Mucosa of rectum (tissue), 2 donors: Measurements from ENCODE around the gene THEM4.

Experiments used
- H3K27ac ChIP-seq, 2 donors: one replicate each; pipeline ENCODE4 v1.7.0; 2013; ENCODE audit warnings: inconsistent platforms in 2 of 2, low read depth in 2 of 2, low read length in 2 of 2
- H3K27me3 ChIP-seq, 2 donors: one replicate each; pipeline ENCODE4 v1.7.0; 2013; ENCODE audit warnings: low read length in 2 of 2; ENCODE audit not compliant: control insufficient read depth in 2 of 2, insufficient read depth in 2 of 2
- H3K36me3 ChIP-seq, 2 donors: one replicate each; pipeline ENCODE4 v1.7.0; 2013; ENCODE audit warnings: low read length in 2 of 2; ENCODE audit not compliant: control insufficient read depth in 2 of 2, insufficient read depth in 2 of 2
- H3K4me1 ChIP-seq, 2 donors: one replicate each; pipeline ENCODE4 v1.7.0; 2013; ENCODE audit warnings: low read length in 2 of 2, mild to moderate bottlenecking in 1 of 2; ENCODE audit not compliant: control insufficient read depth in 2 of 2, insufficient read depth in 2 of 2
- H3K4me3 ChIP-seq, 2 donors: one replicate each; pipeline ENCODE4 v1.7.0; 2013; ENCODE audit warnings: low read length in 2 of 2
- H3K9ac ChIP-seq, 2 donors: one replicate each; pipeline ENCODE4 v1.7.0; 2013; ENCODE audit warnings: low read length in 2 of 2, low read depth in 1 of 2, mild to moderate bottlenecking in 1 of 2
- H3K9me3 ChIP-seq, 2 donors: one replicate each; pipeline ENCODE4 v1.7.0; 2013; ENCODE audit warnings: low read length in 2 of 2; ENCODE audit not compliant: control insufficient read depth in 2 of 2
- donor health status: healthy.
- donor health status: Normal muscosa, but diverticular disease.

THEM4 gene

GRCh38 chr1:151839457-151840403 lies 69.6 kb downstream of the THEM4 start, which contains the start of gene C2CD4D:
TSS of gene C2CD4D (minus strand) at chr1:151839820. CDS start at chr1:151838989, 831 bp downstream.
- Histone ChIP-seq H3K9me3 (no peaks in the 10 kb centered on the region), H3K27ac (peak within 1 kb of the TSS; percentile 90 to 95), H3K36me3 (no peaks in the 10 kb centered on the region), H3K9ac (peak within 1 kb of the TSS; percentile 83 to 86), H3K4me1 (peaks cover 20 to 30% of the 10 kb centered on the region in 2 donors), H3K4me3 (peak within 1 kb of the TSS; percentile 67 to 77), H3K27me3 (peaks cover 3 to 6% of the 10 kb centered on the region in 2 donors)

DNA sequence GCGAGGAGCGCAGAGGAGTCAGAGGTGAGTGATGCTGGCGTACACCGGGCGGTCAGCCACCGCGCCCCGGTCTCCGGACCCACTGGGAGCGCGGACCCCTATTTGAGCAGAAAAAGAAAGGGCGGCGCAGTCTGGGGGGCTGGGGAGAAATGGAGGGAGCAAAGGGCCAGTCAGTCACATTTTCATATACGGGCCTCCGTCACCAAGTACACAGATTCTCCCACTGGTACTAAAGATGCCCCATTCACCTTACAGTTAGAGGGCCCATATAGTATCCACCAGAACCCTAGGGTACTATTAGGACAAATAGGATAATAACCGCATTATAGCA lies 70.3 kb downstream of the THEM4 start:
- H3K36me3 ChIP-seq: no peaks in the 10 kb centered on the region
- peaks cover 3 to 6% of the 10 kb centered on the region in 2 donors for H3K27me3 ChIP-seq

GRCh38 chr1:151838222-151839081 lies 70.9 kb downstream of the THEM4 start:
- no peaks in the 10 kb centered on the region for H3K36me3 ChIP-seq
- peaks cover 3 to 6% of the 10 kb centered on the region in 2 donors for H3K27me3 ChIP-seq
- no peaks in the 10 kb centered on the region for H3K9me3 ChIP-seq
- H3K4me1 ChIP-seq: peaks cover 27 to 38% of the 10 kb centered on the region in 2 donors
- H3K27ac ChIP-seq: peak overlapping the region in 1 of 2 donors; percentile 90
- peak overlapping the region; percentile 11 to 77 for H3K4me3 ChIP-seq
- H3K9ac ChIP-seq: peak overlapping the region in 1 of 2 donors; percentile 83

More for the DNA sequence above, 70.3 kb downstream of the THEM4 start:
- Histone ChIP-seq H3K27ac (peak overlapping the region; percentile 90 to 95), H3K4me1 (peaks cover 22 to 32% of the 10 kb centered on the region in 2 donors), H3K9me3 (no peaks in the 10 kb centered on the region), H3K4me3 (peak overlapping the region; percentile 67 to 77), H3K9ac (peak overlapping the region; percentile 83 to 86)

DNA sequence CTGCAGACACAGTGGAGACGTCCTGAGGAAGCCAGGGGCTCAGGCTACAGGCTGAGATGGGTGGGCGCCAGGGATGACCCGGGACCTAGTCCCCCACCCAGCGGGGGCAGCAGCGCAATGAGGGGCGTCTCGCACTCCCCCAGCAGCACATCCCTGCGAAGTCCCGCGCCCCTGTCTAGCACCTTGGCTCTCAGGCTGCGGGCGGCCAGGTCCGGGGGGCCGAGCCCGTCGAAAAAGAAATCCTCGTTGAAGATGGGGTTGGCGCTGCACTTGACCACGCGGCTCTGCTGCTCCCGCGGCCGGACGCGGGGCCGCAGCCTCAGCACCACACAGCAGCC lies 71.5 kb downstream of the THEM4 start:
- Histone ChIP-seq H3K4me1 (peaks cover 29 to 43% of the 10 kb centered on the region in 2 donors), H3K9me3 (no peaks in the 10 kb centered on the region), H3K36me3 (no peaks in the 10 kb centered on the region), H3K27me3 (peaks cover 3 to 6% of the 10 kb centered on the region in 2 donors), H3K27ac (peak overlapping the region; percentile 74 to 84), H3K4me3 (no peak overlapping the region), H3K9ac (no peak overlapping the region)

DNA sequence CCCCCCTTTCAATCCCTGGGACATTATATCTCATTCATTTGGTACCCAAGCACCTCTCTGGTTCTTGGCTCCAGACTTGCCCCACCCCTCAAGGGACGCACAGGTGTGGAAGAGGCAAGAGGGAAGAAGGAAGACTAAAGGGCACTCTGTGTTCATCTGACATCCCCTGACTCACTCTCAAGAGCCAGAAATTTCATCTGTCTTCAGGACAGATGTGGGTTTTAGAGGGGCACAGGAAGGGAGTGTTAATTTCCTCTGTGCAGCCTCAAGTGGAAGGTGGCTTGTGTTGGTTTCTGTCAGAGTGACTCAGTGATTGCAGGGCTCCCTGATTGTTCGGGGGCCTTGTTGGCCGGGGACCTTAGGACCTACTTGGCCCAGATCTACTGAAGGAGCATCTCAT lies 72.1 kb downstream of the THEM4 start:
- Histone ChIP-seq H3K4me3 (no peak overlapping the region), H3K27ac (peak overlapping the region; percentile 74 to 84)

GRCh38 chr1:151835596-151835995 lies 73.7 kb downstream of the THEM4 start:
- H3K9me3 ChIP-seq: no peaks in the 10 kb centered on the region
- no peak overlapping the region for H3K4me3 ChIP-seq
- H3K27ac ChIP-seq: no peak overlapping the region
- H3K36me3 ChIP-seq: no peaks in the 10 kb centered on the region
- peaks cover 44 to 62% of the 10 kb centered on the region in 2 donors for H3K4me1 ChIP-seq
- H3K9ac ChIP-seq: peak overlapping the region in 1 of 2 donors; percentile 50
- H3K27me3 ChIP-seq: peaks cover 3 to 6% of the 10 kb centered on the region in 2 donors

More for the DNA sequence above, 72.1 kb downstream of the THEM4 start:
- Histone ChIP-seq H3K4me1 (peaks cover 36 to 50% of the 10 kb centered on the region in 2 donors), H3K36me3 (no peaks in the 10 kb centered on the region), H3K9ac (peak overlapping the region in 1 of 2 donors; percentile 50), H3K9me3 (no peaks in the 10 kb centered on the region), H3K27me3 (peaks cover 3 to 6% of the 10 kb centered on the region in 2 donors)

GRCh38 chr1:151834239-151834638 lies 75.1 kb downstream of the THEM4 start:
- H3K27ac ChIP-seq: no peak overlapping the region
- H3K9me3 ChIP-seq: no peaks in the 10 kb centered on the region
- no peak overlapping the region for H3K4me3 ChIP-seq
- no peaks in the 10 kb centered on the region for H3K36me3 ChIP-seq
- H3K4me1 ChIP-seq: peaks cover 48 to 60% of the 10 kb centered on the region in 2 donors
- peak overlapping the region in 1 of 2 donors; percentile 13 for H3K9ac ChIP-seq
- peaks cover under 1 to 3% of the 10 kb centered on the region in 2 donors for H3K27me3 ChIP-seq

GRCh38 chr1:151833172-151833900 lies 76.0 kb downstream of the THEM4 start:
- Histone ChIP-seq H3K27me3 (no peaks in the 10 kb centered on the region), H3K4me3 (peak overlapping the region in 1 of 2 donors; percentile 20), H3K36me3 (peaks cover 0 to under 1% of the 10 kb centered on the region in 2 donors), H3K4me1 (peaks cover 49 to 61% of the 10 kb centered on the region in 2 donors), H3K27ac (peak overlapping the region; percentile 45 to 92), H3K9ac (peak overlapping the region in 1 of 2 donors; percentile 84), H3K9me3 (no peaks in the 10 kb centered on the region)

DNA sequence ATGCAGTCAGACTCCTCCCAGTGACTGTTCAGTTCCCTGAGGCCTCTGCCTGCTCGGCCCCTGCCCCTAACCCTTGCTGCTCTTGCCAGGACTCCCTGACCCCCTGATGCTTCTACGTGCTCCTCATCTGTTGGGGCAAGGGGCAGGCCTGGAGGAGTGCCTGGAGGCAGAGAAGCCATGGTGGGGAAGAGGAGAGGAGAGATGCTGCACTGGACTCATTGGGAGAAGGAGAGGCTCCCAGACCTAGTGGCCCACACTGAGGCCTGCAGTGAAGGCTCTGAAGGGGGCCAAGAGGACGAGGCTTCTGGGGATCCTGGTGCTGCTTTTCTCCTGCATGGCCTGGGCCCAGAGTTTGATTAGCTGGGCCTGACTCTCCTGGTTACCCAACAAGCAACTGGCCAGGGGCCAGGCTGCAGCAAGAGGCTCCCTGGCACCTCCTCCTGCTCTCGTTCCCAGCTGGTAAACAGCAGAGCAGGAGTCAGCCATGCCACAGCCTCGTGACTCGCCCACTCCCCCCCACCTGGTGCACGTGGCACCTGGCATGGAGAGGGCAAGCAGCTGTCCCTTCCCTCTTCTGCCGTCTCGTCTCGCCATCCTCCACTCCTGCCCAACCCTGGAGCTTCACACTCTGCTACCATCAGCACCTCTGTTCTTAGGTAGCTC lies 76.9 kb downstream of the THEM4 start:
- Histone ChIP-seq H3K9ac (peak overlapping the region; percentile 56 to 84), H3K4me3 (peak overlapping the region; percentile 20 to 79), H3K9me3 (no peaks in the 10 kb centered on the region), H3K4me1 (peaks cover 48 to 61% of the 10 kb centered on the region in 2 donors), H3K27me3 (no peaks in the 10 kb centered on the region), H3K36me3 (peaks cover 0 to 2% of the 10 kb centered on the region in 2 donors), H3K27ac (peak overlapping the region; percentile 89 to 92)
